Measurements from ENCODE around the gene ULK1.

DNA sequence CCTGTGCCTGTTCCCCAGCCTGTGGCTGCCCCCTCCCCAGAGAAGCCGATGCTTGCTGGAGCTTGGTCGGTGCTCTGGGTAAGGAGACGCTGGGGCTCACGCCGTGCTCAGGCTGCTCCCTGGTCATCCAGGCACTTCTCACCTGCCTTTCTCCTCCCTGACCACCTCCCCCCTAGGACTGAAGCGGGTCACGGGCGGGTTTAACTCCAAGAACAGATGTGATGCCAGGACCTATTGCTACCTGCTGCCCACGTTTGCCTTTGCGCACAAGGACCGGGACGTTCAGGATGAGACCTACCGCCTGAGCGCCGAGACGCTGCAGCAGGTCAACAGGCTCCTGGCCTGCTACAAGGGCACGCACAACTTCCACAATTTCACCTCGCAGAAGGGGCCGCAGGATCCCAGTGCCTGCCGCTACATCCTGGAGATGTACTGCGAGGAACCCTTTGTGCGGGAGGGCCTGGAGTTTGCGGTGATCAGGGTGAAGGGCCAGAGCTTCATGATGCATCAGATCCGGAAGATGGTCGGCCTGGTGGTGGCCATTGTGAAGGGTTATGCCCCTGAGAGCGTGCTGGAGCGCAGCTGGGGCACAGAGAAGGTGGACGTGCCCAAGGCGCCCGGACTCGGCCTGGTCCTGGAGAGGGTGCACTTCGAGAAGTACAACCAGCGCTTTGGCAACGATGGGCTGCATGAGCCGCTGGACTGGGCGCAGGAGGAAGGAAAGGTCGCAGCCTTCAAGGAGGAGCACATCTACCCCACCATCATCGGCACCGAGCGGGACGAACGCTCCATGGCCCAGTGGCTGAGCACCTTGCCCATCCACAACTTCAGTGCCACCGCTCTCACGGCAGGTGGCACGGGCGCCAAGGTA, 46.9 kb downstream of the ULK1 start:
- TF ChIP-seq EZH2 (IDR thresholded peaks at IDR 0.05; ENCODE audit: low read depth, unreplicated experiment): no peak
- TF ChIP-seq CREB1 (CRISPR knock-in tag; IDR thresholded peaks at IDR 0.05; ENCODE audit: low read depth): no peak
- TF ChIP-seq POLR2AphosphoS5 (IDR thresholded peaks at IDR 0.05; ENCODE audit: low read depth): no peak
- TF ChIP-seq, protein P1, sequence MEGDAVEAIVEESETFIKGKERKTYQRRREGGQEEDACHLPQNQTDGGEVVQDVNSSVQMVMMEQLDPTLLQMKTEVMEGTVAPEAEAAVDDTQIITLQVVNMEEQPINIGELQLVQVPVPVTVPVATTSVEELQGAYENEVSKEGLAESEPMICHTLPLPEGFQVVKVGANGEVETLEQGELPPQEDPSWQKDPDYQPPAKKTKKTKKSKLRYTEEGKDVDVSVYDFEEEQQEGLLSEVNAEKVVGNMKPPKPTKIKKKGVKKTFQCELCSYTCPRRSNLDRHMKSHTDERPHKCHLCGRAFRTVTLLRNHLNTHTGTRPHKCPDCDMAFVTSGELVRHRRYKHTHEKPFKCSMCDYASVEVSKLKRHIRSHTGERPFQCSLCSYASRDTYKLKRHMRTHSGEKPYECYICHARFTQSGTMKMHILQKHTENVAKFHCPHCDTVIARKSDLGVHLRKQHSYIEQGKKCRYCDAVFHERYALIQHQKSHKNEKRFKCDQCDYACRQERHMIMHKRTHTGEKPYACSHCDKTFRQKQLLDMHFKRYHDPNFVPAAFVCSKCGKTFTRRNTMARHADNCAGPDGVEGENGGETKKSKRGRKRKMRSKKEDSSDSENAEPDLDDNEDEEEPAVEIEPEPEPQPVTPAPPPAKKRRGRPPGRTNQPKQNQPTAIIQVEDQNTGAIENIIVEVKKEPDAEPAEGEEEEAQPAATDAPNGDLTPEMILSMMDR (conservative IDR thresholded peaks at IDR 0.05; ENCODE audit: low read depth in 2 of 2): no peak
- TF ChIP-seq EZH2phosphoT487 (IDR thresholded peaks at IDR 0.05; ENCODE audit: unreplicated experiment): no peak
- TF ChIP-seq STAT1 (IDR thresholded peaks at IDR 0.05; ENCODE audit: unreplicated experiment): no peak
